Esophagus squamous epithelium (tissue), 4 donors: ENCODE measurements around the gene IMMP2L.

Experiments
- POLR2A ChIP-seq, 4 donors: fragments of 450-650 bp; IDR thresholded peaks; one replicate each; pipeline ENCODE4 v1.6.1; 2017; ENCODE audit warnings: antibody characterized with exemption in 4 of 4, mild to moderate bottlenecking in 4 of 4, moderate library complexity in 3 of 4
- TF ChIP-seq, protein P1 (sequence below), 6 experiments: fragments of 450-650 bp in 4 of 6; fragments of 200-600 bp in 2 of 6; sonication (generic) in 2 of 6; IDR thresholded peaks; one replicate each; pipeline ENCODE4 v1.5.1; 2016 to 2019; ENCODE audit warnings: antibody characterized with exemption in 6 of 6, mild to moderate bottlenecking in 4 of 6, moderate library complexity in 4 of 6

DNA sequence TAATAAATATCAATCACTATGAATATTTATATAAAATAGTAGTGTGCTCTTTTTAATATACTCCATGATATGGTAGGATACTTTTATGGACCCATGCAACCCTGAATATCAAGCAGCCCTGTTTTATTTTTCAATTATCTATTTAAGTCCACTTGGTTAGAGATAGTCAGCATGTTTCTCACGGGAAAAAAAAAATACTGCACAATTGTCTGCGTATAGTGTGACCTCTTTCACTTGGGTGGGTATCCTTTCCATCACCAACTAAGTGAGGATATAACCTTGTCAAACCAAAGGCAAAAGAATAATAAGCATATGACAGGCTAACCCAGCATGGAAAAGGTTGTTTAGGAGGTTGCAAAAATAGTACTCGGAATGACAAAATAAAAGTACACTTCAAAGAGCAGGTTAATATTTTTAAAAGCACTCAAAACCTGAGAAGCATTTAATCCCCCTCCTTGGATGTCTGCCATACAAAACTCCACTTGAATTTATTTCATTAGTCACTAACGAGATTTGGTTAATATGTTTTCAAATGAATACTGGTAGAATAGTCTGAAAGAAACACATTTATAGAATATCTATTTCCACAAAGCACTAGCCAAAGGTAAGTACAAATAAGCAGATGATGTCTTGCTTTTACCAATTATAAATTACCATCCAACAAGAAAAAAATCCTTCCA lies 76.5 kb downstream of the IMMP2L start:
- TF ChIP-seq, protein P1, sequence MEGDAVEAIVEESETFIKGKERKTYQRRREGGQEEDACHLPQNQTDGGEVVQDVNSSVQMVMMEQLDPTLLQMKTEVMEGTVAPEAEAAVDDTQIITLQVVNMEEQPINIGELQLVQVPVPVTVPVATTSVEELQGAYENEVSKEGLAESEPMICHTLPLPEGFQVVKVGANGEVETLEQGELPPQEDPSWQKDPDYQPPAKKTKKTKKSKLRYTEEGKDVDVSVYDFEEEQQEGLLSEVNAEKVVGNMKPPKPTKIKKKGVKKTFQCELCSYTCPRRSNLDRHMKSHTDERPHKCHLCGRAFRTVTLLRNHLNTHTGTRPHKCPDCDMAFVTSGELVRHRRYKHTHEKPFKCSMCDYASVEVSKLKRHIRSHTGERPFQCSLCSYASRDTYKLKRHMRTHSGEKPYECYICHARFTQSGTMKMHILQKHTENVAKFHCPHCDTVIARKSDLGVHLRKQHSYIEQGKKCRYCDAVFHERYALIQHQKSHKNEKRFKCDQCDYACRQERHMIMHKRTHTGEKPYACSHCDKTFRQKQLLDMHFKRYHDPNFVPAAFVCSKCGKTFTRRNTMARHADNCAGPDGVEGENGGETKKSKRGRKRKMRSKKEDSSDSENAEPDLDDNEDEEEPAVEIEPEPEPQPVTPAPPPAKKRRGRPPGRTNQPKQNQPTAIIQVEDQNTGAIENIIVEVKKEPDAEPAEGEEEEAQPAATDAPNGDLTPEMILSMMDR (IDR thresholded peaks at IDR 0.05), result no peak
- TF ChIP-seq POLR2A (IDR thresholded peaks at IDR 0.05), result no peak
